ENCODE measurements around the gene MAP3K12. TPM values are rescaled to one million over a fixed set of nuclear protein-coding genes. Genes with fewer than 3 reads are reported as not detected.

MAP3K12 gene
- total and polyA plus RNA-seq, 2 of the 13 experiments (the other 11 are each of a cell fraction or from before 2014, with no cell fraction given) = 0.20 to 1.1 TPM

GRCh38 chr12:53500776-53501614 is 1.7 kb upstream of the MAP3K12 start, which contains the start of gene TARBP2 (continued):
- TF ChIP-seq, protein P1, sequence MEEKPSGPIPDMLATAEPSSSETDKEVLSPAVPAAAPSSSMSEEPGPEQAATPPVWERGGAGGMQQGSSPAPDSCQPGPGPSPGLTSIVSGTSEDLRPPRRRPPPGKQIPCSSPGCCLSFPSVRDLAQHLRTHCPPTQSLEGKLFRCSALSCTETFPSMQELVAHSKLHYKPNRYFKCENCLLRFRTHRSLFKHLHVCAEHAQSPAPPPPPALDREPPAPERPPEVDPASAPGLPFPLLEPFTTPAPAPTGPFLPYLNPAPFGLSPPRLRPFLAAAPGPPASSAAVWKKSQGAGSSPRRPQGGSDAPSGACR (CRISPR knock-in tag; IDR thresholded peaks at IDR 0.05) = peak; percentile 89
- TF ChIP-seq ZNF598 (CRISPR knock-in tag; IDR thresholded peaks at IDR 0.05; ENCODE audit: borderline replicate concordance) = peak; percentile 90; the same call in 1 of the 2 replicates
- peak; percentile 28; the same call in 1 of the 2 replicates for TF ChIP-seq ZNF124 (CRISPR knock-in tag; IDR thresholded peaks at IDR 0.05)
- peak; percentile 76; the same call in 1 of the 2 replicates for TF ChIP-seq ZNF552 (CRISPR knock-in tag; IDR thresholded peaks at IDR 0.05; ENCODE audit: borderline replicate concordance)
- 0 out of 2 replicates have a peak, but pooled peaks have one; percentile 30 for TF ChIP-seq RARG (CRISPR knock-in tag; IDR thresholded peaks at IDR 0.05; ENCODE audit: low read depth)
- peak; percentile 71 for TF ChIP-seq TAF15 (IDR thresholded peaks at IDR 0.05; ENCODE audit: low read depth, low read length, poor library complexity, severe bottlenecking)
- TF ChIP-seq JARID2 (CRISPR knock-in tag; IDR thresholded peaks at IDR 0.05; ENCODE audit: insufficient replicate concordance) = no peak
- TF ChIP-seq NCOA5 (CRISPR knock-in tag; IDR thresholded peaks at IDR 0.05) = no peak; the same call in 1 of the 2 replicates
- TF ChIP-seq GLMP (CRISPR knock-in tag; IDR thresholded peaks at IDR 0.05; ENCODE audit: borderline replicate concordance) = no peak
- TF ChIP-seq MYNN (CRISPR knock-in tag; IDR thresholded peaks at IDR 0.05; ENCODE audit: low read depth) = no peak; the same call in 1 of the 2 replicates
- no peak; the same call in 1 of the 2 replicates for TF ChIP-seq ZNF761 (CRISPR knock-in tag; conservative IDR thresholded peaks at IDR 0.05)
- no peak for TF ChIP-seq ZNF24 (IDR thresholded peaks at IDR 0.05)
- 0 out of 2 replicates have a peak, but pooled peaks have one; percentile 61 for TF ChIP-seq ZFP37 (CRISPR knock-in tag; IDR thresholded peaks at IDR 0.05; ENCODE audit: borderline replicate concordance)
- TF ChIP-seq NPAS2 (CRISPR knock-in tag; IDR thresholded peaks at IDR 0.05; ENCODE audit: borderline replicate concordance) = no peak
- TF ChIP-seq SRSF1 (optimal IDR thresholded peaks at IDR 0.05; ENCODE audit: low read depth, low read length) = peak; percentile 80
- TF ChIP-seq ZGPAT (CRISPR knock-in tag; IDR thresholded peaks at IDR 0.05) = peak; percentile 90
- peak; percentile 23; the same call in 1 of the 2 replicates for TF ChIP-seq SMAD3 (CRISPR knock-in tag; IDR thresholded peaks at IDR 0.05)
- TF ChIP-seq JDP2 (CRISPR knock-in tag; IDR thresholded peaks at IDR 0.05; ENCODE audit: borderline replicate concordance) = no peak; the same call in 1 of the 2 replicates
- TF ChIP-seq SMARCC2 (IDR thresholded peaks at IDR 0.05) = no peak
- no peak for TF ChIP-seq ZNF577 (CRISPR knock-in tag; IDR thresholded peaks at IDR 0.05; ENCODE audit: borderline replicate concordance, low read depth)
- TF ChIP-seq FOXM1 (CRISPR knock-in tag; IDR thresholded peaks at IDR 0.05) = peak; percentile 89; the same call in 1 of the 2 replicates
- no peak for TF ChIP-seq ZBTB8A (CRISPR knock-in tag; IDR thresholded peaks at IDR 0.05; ENCODE audit: borderline replicate concordance, low read depth)
- no peak for TF ChIP-seq CHD4 (IDR thresholded peaks at IDR 0.05; ENCODE audit: borderline replicate concordance, low read length)
- peak; percentile 79; the same call in 1 of the 2 replicates for TF ChIP-seq HOXD1 (CRISPR knock-in tag; IDR thresholded peaks at IDR 0.05)
- peak; percentile 48; the same call in 1 of the 2 replicates for TF ChIP-seq CCDC6 (CRISPR knock-in tag; IDR thresholded peaks at IDR 0.05)
- no peak for TF ChIP-seq CC2D1A (CRISPR knock-in tag; IDR thresholded peaks at IDR 0.05)

Measured in HepG2 (cell line).